H1 (cell line): ENCODE results near the gene ADCY2. TPM values are rescaled to one million over a fixed set of nuclear protein-coding genes. Genes with fewer than 3 reads are reported as not detected.

Source experiments
- BRCA1 ChIP-seq: IDR thresholded peaks from 2 replicates; pipeline ENCODE4 v1.6.1; 2012; ENCODE audit warnings: low read depth, low read length, improper control_type of control experiment
- EGR1 ChIP-seq: IDR thresholded peaks from 2 replicates; pipeline ENCODE4 v1.6.1; 2011; ENCODE audit warnings: low read depth, low read length, borderline replicate concordance
- EP300 ChIP-seq, 2 experiments: IDR thresholded peaks; 1 replicate in 1 of 2; 2 replicates in 1 of 2; pipeline ENCODE4 v1.6.1; 2011 to 2012; ENCODE audit warnings: low read depth in 2 of 2, low read length in 2 of 2, mild to moderate bottlenecking in 2 of 2, borderline replicate concordance in 1 of 2, inconsistent platforms in 1 of 2, moderate library complexity in 1 of 2
- GABPA ChIP-seq: IDR thresholded peaks from 2 replicates; pipeline ENCODE4 v1.6.1; 2011; ENCODE audit warnings: mild to moderate bottlenecking, low read length, moderate library complexity, borderline replicate concordance; ENCODE audit not compliant: insufficient read depth
- GTF2F1 ChIP-seq: IDR thresholded peaks from 2 replicates; pipeline ENCODE4 v1.6.1; 2012; ENCODE audit warnings: low read depth, low read length, improper control_type of control experiment, borderline replicate concordance
- KDM1A ChIP-seq: fragments of 200-600, 300-600 bp; sonication (generic); IDR thresholded peaks from 2 replicates; pipeline ENCODE4 v1.7.1; 2016; ENCODE audit warnings: mild to moderate bottlenecking, low read length, borderline replicate concordance
- SIRT6 ChIP-seq: IDR thresholded peaks from one replicate; pipeline ENCODE4 v1.7.1; 2012; ENCODE audit warnings: low read length, inconsistent platforms
- TAF1 ChIP-seq: IDR thresholded peaks from 2 replicates; pipeline ENCODE4 v1.6.1; 2011; ENCODE audit warnings: mild to moderate bottlenecking, low read depth, low read length
- TAF7 ChIP-seq: optimal IDR thresholded peaks from 2 replicates; pipeline ENCODE3; 2011; ENCODE audit warnings: low read depth, mild to moderate bottlenecking, inconsistent platforms, low read length, moderate library complexity, borderline replicate concordance
- polyA plus RNA-seq, 7 experiments: library from polyadenylated mRNA; depleted of rRNA in 3 of 7; stranded (reverse) in 5 of 7; unstranded in 2 of 7; fragments of >200 nt in 5 of 7; fragments of 200-250 nt in 2 of 7; gene quantifications; 1 replicate in 5 of 7; 2 replicates in 1 of 7; 4 replicates in 1 of 7; pipeline versions ENCODE4 v1.2.1 to v1.2.3, GENCODE V29; 2011 to 2013; ENCODE audit warnings: missing spikeins in 2 of 7, mixed read lengths in 2 of 7
- total RNA-seq: library from RNA; stranded (reverse); fragmentation: NEBNext Ultra II Directional; extraction: Animal tissue kit (Norgen Biotek cat#: 25700); gene quantifications from 2 replicates; pipeline ENCODE4 v1.2.1, GENCODE V29; 2021
- TF ChIP-seq, protein P1 (sequence below): fragments of 300-600 bp; sonication (generic); IDR thresholded peaks from 2 replicates; pipeline ENCODE4 v1.7.1; 2012; ENCODE audit warnings: low read length, moderate library complexity, mild to moderate bottlenecking, inconsistent platforms; ENCODE audit not compliant: insufficient replicate concordance
- TF ChIP-seq, protein P2 (sequence below): IDR thresholded peaks from 2 replicates; pipeline ENCODE4 v1.6.1; 2011; ENCODE audit warnings: low read depth, mild to moderate bottlenecking, low read length; ENCODE audit not compliant: insufficient read depth

ADCY2 gene
- total and polyA plus RNA-seq, 2 of the 8 experiments (the other 6 are each of a cell fraction or from before 2014, with no cell fraction given), result 35.8 to 122 TPM

- TF ChIP-seq, protein P1, sequence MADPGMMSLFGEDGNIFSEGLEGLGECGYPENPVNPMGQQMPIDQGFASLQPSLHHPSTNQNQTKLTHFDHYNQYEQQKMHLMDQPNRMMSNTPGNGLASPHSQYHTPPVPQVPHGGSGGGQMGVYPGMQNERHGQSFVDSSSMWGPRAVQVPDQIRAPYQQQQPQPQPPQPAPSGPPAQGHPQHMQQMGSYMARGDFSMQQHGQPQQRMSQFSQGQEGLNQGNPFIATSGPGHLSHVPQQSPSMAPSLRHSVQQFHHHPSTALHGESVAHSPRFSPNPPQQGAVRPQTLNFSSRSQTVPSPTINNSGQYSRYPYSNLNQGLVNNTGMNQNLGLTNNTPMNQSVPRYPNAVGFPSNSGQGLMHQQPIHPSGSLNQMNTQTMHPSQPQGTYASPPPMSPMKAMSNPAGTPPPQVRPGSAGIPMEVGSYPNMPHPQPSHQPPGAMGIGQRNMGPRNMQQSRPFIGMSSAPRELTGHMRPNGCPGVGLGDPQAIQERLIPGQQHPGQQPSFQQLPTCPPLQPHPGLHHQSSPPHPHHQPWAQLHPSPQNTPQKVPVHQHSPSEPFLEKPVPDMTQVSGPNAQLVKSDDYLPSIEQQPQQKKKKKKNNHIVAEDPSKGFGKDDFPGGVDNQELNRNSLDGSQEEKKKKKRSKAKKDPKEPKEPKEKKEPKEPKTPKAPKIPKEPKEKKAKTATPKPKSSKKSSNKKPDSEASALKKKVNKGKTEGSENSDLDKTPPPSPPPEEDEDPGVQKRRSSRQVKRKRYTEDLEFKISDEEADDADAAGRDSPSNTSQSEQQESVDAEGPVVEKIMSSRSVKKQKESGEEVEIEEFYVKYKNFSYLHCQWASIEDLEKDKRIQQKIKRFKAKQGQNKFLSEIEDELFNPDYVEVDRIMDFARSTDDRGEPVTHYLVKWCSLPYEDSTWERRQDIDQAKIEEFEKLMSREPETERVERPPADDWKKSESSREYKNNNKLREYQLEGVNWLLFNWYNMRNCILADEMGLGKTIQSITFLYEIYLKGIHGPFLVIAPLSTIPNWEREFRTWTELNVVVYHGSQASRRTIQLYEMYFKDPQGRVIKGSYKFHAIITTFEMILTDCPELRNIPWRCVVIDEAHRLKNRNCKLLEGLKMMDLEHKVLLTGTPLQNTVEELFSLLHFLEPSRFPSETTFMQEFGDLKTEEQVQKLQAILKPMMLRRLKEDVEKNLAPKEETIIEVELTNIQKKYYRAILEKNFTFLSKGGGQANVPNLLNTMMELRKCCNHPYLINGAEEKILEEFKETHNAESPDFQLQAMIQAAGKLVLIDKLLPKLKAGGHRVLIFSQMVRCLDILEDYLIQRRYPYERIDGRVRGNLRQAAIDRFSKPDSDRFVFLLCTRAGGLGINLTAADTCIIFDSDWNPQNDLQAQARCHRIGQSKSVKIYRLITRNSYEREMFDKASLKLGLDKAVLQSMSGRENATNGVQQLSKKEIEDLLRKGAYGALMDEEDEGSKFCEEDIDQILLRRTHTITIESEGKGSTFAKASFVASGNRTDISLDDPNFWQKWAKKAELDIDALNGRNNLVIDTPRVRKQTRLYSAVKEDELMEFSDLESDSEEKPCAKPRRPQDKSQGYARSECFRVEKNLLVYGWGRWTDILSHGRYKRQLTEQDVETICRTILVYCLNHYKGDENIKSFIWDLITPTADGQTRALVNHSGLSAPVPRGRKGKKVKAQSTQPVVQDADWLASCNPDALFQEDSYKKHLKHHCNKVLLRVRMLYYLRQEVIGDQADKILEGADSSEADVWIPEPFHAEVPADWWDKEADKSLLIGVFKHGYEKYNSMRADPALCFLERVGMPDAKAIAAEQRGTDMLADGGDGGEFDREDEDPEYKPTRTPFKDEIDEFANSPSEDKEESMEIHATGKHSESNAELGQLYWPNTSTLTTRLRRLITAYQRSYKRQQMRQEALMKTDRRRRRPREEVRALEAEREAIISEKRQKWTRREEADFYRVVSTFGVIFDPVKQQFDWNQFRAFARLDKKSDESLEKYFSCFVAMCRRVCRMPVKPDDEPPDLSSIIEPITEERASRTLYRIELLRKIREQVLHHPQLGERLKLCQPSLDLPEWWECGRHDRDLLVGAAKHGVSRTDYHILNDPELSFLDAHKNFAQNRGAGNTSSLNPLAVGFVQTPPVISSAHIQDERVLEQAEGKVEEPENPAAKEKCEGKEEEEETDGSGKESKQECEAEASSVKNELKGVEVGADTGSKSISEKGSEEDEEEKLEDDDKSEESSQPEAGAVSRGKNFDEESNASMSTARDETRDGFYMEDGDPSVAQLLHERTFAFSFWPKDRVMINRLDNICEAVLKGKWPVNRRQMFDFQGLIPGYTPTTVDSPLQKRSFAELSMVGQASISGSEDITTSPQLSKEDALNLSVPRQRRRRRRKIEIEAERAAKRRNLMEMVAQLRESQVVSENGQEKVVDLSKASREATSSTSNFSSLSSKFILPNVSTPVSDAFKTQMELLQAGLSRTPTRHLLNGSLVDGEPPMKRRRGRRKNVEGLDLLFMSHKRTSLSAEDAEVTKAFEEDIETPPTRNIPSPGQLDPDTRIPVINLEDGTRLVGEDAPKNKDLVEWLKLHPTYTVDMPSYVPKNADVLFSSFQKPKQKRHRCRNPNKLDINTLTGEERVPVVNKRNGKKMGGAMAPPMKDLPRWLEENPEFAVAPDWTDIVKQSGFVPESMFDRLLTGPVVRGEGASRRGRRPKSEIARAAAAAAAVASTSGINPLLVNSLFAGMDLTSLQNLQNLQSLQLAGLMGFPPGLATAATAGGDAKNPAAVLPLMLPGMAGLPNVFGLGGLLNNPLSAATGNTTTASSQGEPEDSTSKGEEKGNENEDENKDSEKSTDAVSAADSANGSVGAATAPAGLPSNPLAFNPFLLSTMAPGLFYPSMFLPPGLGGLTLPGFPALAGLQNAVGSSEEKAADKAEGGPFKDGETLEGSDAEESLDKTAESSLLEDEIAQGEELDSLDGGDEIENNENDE, result no peak
- no peak for TF ChIP-seq BRCA1
- no peak for TF ChIP-seq TAF7
- TF ChIP-seq GTF2F1, result no peak
- TF ChIP-seq SIRT6, result no peak
- no peak for TF ChIP-seq KDM1A
- no peak for TF ChIP-seq EP300 (IDR thresholded peaks at IDR 0.05; ENCODE audit: borderline replicate concordance in 1 of 2, low read depth in 2 of 2, low read length in 2 of 2)
- TF ChIP-seq, protein P2, sequence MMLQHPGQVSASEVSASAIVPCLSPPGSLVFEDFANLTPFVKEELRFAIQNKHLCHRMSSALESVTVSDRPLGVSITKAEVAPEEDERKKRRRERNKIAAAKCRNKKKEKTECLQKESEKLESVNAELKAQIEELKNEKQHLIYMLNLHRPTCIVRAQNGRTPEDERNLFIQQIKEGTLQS, result no peak
- no peak for TF ChIP-seq GABPA
- no peak for TF ChIP-seq TAF1
- no peak for TF ChIP-seq EGR1
Measured at GRCh38 chr5:7684826-7685225, 288.9 kb downstream of the ADCY2 start (continued).
